ENCODE results near the gene LAMC3. TPM values are rescaled to one million over a fixed set of nuclear protein-coding genes. Genes with fewer than 3 reads are reported as not detected.

LAMC3 gene
- total RNA-seq, 1 donor from 2014 or later = 26.4 TPM

DNA sequence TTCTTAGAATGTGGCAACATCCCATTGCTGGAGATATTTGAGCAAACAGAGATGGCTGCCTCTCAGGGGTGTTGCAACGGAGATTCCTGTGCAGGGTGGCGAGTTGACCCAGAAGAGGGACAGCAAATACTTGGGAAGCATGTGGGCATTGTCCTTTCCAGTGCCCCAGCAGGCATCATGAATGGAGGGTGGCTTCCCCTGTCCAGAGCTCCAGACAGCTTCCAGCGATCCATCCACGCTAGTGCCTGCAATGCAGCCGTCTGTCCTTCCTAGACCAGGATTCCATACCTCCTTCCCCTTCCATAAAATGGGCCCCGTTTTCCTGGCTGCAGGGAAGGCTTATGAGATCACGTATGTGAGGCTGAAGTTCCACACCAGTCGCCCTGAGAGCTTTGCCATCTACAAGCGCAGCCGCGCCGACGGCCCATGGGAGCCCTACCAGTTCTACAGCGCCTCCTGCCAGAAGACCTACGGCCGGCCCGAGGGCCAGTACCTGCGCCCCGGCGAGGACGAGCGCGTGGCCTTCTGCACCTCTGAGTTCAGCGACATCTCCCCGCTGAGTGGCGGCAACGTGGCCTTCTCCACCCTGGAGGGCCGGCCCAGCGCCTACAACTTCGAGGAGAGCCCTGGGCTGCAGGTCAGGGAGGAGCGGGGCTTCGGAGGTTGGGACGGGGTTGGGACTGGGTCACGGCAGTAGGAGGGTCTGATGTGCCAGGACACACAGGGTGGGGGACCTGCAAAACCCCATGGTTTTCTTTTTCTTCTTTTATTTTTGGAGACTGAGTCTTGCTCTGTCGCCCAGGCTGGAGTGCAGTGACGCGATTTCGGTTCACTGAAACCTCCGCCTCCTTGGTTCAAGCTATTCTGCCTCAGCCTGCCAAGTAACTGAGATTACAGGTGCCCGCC, 17.2 kb downstream of the LAMC3 start:
- no peak overlapping the region for H3K27ac ChIP-seq
- H3K4me3 ChIP-seq = no peak overlapping the region
- TF ChIP-seq, protein P1, sequence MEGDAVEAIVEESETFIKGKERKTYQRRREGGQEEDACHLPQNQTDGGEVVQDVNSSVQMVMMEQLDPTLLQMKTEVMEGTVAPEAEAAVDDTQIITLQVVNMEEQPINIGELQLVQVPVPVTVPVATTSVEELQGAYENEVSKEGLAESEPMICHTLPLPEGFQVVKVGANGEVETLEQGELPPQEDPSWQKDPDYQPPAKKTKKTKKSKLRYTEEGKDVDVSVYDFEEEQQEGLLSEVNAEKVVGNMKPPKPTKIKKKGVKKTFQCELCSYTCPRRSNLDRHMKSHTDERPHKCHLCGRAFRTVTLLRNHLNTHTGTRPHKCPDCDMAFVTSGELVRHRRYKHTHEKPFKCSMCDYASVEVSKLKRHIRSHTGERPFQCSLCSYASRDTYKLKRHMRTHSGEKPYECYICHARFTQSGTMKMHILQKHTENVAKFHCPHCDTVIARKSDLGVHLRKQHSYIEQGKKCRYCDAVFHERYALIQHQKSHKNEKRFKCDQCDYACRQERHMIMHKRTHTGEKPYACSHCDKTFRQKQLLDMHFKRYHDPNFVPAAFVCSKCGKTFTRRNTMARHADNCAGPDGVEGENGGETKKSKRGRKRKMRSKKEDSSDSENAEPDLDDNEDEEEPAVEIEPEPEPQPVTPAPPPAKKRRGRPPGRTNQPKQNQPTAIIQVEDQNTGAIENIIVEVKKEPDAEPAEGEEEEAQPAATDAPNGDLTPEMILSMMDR (IDR thresholded peaks at IDR 0.05) = no peak
- ATAC-seq (no peak), DNase-seq (no peak)
- no peaks in the 10 kb centered on the region for H3K4me1 ChIP-seq
- no peaks in the 10 kb centered on the region for H3K27me3 ChIP-seq (ENCODE audit: low read depth)
- no peaks in the 10 kb centered on the region for H3K36me3 ChIP-seq
- no peaks in the 10 kb centered on the region for H3K9me3 ChIP-seq
- intact Hi-C loops (cut with DNase I) = no loop called here

DNA sequence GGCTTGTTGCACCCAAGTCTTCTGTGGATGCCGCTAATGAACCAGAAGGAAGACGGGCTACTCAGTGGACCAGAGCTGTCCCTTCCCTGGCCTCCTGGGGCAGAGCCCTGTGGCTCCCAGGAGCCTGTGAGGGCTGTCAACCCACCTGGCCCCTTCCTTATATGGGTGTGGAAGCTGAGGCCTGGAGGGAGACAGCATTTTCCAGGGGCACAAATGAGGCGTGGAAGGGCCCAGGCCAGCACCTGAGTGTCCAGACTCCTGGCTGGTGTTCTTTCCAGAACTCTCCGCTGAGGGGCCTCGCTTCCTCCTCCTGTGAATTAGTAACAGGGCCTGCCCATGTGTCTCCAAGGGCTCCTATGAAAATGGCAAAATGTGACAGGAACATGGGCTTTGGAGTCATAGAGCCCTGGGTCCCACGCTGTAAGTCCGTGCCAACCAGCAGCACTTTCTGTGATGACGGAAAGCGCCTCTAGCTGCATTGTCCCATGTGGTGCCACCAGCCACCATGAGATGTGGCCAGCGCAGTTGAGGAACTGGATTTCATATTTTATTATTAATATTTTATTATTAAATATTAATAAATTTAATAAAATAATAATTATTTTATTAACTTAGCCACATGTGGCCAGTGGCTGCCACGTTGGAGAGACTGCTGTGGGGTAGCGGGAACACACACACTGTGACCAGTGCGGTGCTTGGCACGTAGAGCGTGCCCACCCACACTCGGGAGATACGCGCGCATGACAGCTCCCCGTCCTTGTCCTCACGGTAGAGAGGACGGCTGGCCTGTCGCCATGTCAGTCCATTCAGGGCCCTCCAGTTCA, 18.3 kb downstream of the LAMC3 start:
- Histone ChIP-seq H3K4me1 (no peaks in the 10 kb centered on the region), H3K27ac (no peak overlapping the region), H3K27me3 (ENCODE audit: low read depth) (no peaks in the 10 kb centered on the region), H3K4me3 (no peak overlapping the region), H3K9me3 (no peaks in the 10 kb centered on the region), H3K36me3 (no peaks in the 10 kb centered on the region)
- no peak for ATAC-seq
- DNase-seq = no peak
- TF ChIP-seq, protein P1 (IDR thresholded peaks at IDR 0.05) = no peak
- intact Hi-C loops (cut with DNase I) = no loop called here

DNA sequence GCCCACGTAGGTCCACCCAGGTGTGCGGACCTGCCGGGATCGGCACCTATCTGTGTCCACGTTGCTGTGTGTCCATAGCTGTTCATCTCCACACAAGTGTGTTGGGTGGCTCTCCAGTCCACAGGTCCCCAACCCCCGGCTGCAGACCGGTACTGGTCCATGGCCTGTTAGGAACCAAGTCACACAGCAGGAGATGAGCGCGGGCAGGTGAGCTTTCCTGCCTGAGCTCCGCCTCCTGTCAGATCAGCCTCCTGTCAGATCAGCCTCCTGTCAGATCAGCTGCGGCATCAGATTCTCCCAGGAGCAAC, 18.9 kb downstream of the LAMC3 start:
- Histone ChIP-seq H3K4me3 (no peak overlapping the region), H3K4me1 (no peaks in the 10 kb centered on the region), H3K9me3 (no peaks in the 10 kb centered on the region), H3K27me3 (ENCODE audit: low read depth) (no peaks in the 10 kb centered on the region), H3K27ac (no peak overlapping the region), H3K36me3 (no peaks in the 10 kb centered on the region)
- intact Hi-C loops (cut with DNase I) = no loop called here
- ATAC-seq (no peak), DNase-seq (no peak)
- TF ChIP-seq, protein P1 (IDR thresholded peaks at IDR 0.05) = no peak

GRCh38 chr9:131028221-131028884, 19.4 kb downstream of the LAMC3 start:
- Histone ChIP-seq H3K27ac (no peak overlapping the region), H3K9me3 (no peaks in the 10 kb centered on the region), H3K4me3 (no peak overlapping the region), H3K36me3 (no peaks in the 10 kb centered on the region), H3K27me3 (ENCODE audit: low read depth) (no peaks in the 10 kb centered on the region), H3K4me1 (no peaks in the 10 kb centered on the region)
- TF ChIP-seq, protein P1 (IDR thresholded peaks at IDR 0.05) = no peak
- DNase-seq = no peak
- intact Hi-C loops (cut with DNase I) = no loop called here
- ATAC-seq = peak; percentile 36 to 40

DNA sequence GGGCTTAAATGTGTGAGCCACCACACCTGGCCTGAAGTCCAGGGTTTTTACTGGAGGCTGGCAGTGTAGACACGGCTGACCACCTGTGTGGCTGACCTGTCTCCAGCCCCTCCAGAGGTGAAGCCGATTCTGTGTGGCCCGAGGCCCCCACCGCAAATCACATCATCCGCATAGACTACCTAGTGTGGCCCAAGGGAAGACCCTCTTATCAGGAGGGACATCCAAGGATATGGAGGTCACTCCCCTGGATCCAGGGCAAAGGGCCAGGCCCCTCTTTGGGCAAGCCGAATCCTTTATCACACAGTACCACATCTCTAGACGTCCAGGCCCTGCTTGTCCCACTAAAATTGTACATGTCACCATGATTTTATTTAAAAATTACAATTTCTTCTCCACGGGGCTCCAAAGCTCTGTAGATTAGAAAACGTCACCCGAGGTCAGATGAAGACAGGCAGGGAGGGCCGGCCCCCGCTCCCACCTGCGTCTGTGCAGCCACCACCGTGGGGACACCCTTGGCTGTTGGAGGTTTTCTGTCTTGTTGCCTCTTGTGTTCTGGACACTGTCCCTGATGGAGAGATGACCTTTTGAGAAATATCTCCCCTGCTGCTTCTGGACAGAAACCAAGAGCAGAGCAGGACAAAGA, 20.1 kb downstream of the LAMC3 start:
- H3K9me3 ChIP-seq = no peaks in the 10 kb centered on the region
- no peak overlapping the region for H3K27ac ChIP-seq
- ATAC-seq = no peak

More for the DNA sequence above, 20.1 kb downstream of the LAMC3 start:
- no peak overlapping the region for H3K4me3 ChIP-seq
- intact Hi-C loops (cut with DNase I) = no loop called here
- no peak for DNase-seq
- TF ChIP-seq, protein P1 (IDR thresholded peaks at IDR 0.05) = no peak
- H3K27me3 ChIP-seq (ENCODE audit: low read depth) = no peaks in the 10 kb centered on the region
- H3K36me3 ChIP-seq = no peaks in the 10 kb centered on the region
- H3K4me1 ChIP-seq = no peaks in the 10 kb centered on the region
